HG02885 (cell line): ENCODE data around the gene ERP44.
"Not testable (repeated sequence)": the region's sequence is repeated elsewhere in the genome, so short reads cannot be mapped to it uniquely, and the experiment has no call there.

Experiments used
- ATAC-seq: cut with Tn5 transposase; IDR thresholded peaks from one replicate; pipeline ENCODE4 v1.9.1; 2021; ENCODE audit warnings: mild to moderate bottlenecking; ENCODE audit not compliant: unreplicated experiment, poor library complexity

ERP44 gene

DNA sequence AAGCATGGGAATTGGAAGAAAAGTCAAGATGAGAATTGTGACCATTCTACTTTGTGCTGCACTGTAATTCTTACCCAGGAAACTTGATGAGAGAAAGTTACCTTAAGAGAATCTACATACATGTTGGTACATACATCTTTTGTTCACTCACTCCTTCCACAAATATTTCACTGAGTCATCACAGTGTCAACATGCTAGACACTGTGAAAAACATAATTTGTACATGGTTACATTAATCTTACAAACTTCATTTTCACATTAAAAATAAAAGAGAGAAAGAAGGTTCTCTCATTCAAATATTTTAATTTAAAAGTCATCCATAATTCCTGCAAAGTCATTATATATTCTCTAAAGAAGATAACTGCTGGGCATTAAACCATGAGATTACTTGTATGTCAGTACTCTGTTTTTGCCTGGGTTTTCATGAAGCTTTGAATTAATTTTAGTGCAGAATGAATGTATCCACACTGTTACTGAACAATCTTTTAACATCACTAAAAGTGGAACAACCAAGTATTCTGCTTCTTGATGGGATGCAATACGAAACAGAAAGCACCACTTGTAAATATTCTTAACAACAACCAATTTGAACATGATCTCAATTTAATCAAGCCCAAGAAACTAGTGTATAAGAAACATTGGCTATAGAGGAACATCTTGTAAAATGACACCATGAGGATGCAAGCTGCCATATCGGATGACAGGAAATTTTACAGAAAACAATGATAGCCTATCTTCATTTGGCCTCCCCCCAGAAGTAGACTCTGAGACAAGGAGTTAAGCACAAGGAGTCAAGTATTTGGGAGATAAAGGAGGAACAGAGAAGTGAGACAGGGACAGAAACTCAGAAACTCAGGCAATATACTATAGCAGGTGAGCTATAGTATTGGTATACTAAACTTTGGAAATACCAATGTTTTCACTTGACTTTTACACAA is 28.4 kb downstream of the ERP44 start:
- no peak for ATAC-seq

- ATAC-seq = not testable (repeated sequence)
Observed at GRCh38 chr9:100069068-100069467, 29.7 kb downstream of the ERP44 start.

GRCh38 chr9:100067990-100068389 is 30.8 kb downstream of the ERP44 start:
- not testable (repeated sequence) for ATAC-seq

DNA sequence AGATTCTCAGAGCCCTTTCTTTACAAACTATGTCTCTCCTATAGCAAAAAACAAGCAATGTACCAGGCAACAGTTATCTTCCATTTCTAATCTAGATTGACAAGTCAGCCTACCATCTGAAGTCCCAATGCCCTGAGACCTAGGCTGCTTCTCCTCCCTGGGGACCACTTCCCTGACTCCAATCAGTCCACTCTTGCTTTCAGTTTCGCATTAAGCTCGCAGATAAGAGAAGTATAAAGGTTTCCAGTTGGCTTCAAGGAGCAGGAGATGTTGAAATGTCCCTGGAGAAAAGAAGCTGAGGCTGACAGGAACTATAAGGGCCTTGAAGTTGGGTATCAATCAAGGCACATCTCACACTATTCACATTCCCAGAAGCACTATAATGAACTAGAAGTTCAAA is 32.3 kb downstream of the ERP44 start:
- peak; percentile 81 for ATAC-seq

GRCh38 chr9:100064872-100065581 is 33.8 kb downstream of the ERP44 start:
- no peak for ATAC-seq

GRCh38 chr9:100063185-100063584 is 35.6 kb downstream of the ERP44 start:
- no peak for ATAC-seq

DNA sequence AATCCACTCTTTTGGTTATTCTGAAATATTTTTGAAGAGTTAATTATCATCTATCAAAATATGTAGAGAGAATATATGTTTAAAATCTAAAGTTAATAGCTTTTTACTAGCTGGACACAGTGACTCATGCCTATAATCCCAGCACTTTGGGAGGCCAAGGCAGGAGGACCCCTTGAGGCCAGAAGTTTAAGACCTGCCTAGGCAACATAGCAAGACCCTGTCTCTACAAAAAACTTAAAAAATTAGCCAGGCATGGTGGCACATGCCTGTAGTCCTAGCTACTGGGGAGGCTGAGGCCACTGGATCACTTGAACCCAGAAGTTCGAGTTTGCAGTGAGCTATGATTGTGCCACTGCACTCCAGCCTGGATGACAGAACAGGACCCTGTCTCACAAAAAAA is 36.1 kb downstream of the ERP44 start:
- ATAC-seq = not testable (repeated sequence)

- peak; percentile 86 for ATAC-seq
Observed at GRCh38 chr9:100058699-100059579, 39.9 kb downstream of the ERP44 start.

DNA sequence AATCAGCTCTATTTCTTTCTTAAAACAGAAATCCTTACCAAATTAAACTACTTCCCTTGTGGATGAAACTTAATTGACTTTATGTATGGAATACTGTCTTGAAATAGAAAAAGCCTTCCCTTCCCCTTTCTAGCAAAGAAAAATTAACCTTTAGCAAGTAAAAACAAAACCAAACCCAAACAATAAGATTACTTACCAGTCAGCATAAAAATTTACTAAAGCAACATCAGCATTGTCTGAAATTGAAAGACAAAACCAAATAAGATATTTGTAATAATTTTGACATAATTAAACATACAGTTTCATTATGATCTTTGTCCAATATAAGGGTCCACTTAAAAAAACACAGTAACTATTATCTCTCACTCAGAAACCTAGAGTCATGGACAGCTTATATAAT is 41.2 kb downstream of the ERP44 start:
- ATAC-seq = no peak

GRCh38 chr9:100056561-100056960 is 42.2 kb downstream of the ERP44 start:
- no peak for ATAC-seq

- ATAC-seq = no peak
Observed at GRCh38 chr9:100052375-100052774, 46.4 kb downstream of the ERP44 start.

DNA sequence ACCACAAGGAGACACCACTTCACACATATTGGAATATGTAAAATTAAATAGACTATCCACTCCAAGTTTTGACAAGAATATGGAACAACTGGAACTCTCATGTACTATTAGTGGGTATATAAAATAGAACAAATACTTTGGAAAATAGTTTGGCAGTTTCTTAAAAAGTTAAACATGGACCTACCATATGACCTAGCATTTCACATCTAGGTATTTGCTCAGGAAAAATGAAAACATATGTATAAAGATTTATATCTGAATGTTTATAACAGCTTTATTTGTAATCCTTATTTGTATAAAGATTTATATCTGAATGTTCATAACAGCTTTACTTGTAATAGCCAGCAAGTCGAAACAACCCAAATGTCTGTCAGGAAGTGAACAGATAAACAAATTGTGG is 49.2 kb downstream of the ERP44 start:
- ATAC-seq = no peak

DNA sequence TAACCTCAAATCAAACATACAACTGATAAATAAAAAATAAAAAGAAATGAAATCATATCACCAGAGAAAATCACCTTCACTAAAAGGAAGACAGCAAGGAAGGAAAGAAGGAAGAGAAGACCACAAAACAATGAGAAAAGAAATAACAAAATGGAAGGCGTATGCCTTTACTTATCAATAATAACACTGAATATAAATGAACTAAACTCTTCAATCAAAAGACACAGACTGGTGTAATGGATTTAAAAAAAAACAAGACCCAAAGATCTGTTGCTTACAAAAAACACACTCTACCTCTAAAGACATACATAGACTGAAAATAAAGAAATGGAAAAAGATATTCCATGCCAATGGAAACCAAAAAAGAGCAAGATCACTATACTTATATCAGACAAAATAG is 60.3 kb downstream of the ERP44 start:
- ATAC-seq = no peak

DNA sequence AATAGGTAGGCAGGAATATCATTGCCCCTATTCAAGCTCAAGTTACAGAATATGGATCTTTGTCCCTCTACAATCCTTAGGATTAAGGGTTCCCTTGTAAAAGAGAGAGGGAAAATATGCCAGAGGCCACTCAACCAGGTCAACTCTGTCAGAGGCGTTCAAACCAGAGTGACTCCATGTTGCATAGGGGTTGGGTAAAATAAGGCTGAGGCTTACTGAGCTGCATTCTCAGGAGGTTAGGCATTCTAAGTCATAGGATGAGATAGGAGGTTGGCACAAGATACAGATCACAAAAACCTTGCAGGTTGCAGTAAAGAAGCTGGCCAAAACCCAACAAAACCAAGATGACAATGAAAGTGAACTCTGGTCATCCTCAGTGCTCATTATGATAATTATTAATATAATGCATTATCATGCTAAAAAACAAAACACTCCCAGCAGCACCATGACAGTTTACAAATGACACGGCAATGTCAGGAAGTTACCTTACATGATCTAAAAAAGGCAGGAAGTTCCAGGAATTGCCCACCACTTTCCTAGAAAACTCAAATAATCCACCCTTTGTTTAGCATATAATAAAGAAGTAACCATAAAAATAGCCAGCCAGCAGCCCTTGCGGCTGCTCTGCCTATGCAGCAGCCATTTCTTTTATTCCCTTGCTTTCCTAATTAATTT is 64.8 kb downstream of the ERP44 start:
- no peak for ATAC-seq

DNA sequence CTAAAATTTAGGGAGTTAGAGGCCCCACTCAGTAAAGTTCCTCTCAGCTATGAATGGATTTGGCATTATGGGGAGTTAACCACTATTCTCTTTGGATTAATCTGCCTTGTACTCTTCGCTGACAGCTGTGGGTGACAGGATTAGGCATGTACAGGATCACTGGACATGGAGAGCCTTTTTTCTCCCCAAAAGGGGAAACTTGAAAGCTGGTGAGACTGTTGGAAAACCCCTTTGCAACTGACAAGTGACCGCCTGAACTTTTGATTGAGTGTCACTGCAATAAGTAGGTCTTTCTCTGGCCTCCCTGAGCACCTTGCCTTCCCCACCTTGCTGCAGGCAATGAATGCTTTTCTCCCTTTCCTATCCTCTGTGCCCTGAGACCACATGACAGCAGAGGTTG is 68.3 kb downstream of the ERP44 start:
- ATAC-seq = peak; percentile 48

- no peak for ATAC-seq
Observed at GRCh38 chr9:100029251-100029650, 69.5 kb downstream of the ERP44 start.

- ATAC-seq = peak; percentile 92
Observed at GRCh38 chr9:100028201-100028784, 70.5 kb downstream of the ERP44 start.

GRCh38 chr9:100027543-100027942 is 71.3 kb downstream of the ERP44 start:
- no peak for ATAC-seq

DNA sequence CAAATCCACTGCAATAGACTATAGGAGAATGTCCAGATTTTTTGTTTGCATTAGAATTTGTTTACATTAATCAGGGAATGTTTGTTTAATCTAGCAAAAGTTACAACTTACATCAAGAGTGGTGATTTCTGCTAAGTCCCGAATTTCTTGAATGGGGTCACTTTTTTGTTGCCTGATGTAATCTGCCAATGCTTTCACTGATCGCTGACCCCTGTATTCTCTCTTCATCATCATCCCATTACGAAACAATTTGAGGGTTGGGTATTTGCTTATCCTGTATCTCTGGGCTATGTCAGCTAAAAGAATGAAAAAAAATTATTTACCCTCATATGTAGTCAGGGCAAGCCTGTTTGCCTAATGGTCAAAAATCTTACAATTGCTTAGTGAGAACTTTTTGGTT is 76.9 kb downstream of the ERP44 start:
- no peak for ATAC-seq
